Measurements from ENCODE around the gene KCNJ16. TPM values are rescaled to one million over a fixed set of nuclear protein-coding genes. Genes with fewer than 3 reads are reported as not detected.

The KCNJ16 gene
- total RNA-seq (2022; extraction: Qiagen RNA extraction; ENCODE audit: low read depth), result 0.03 to 0.17 TPM (median 0.10 TPM) in 4 of 5 replicates, not detected in the other

GRCh38 chr17:70074956-70075355, at the start of gene KCNJ16:
Gene KCNJ16, plus strand, starts transcription at chr17:70075225. Its CDS starts 56,863 bp downstream, at chr17:70132088.

GRCh38 chr17:70168977-70169708, 94.1 kb downstream of the KCNJ16 start, which contains the start of gene KCNJ2:
Gene KCNJ2, plus strand, starts transcription at chr17:70169532. Its CDS starts 5,508 bp downstream, at chr17:70175040.

Other genes starting within 250 kb of the KCNJ16 start
- gene KCNJ2, start 94.3 kb downstream of the KCNJ16 start, total RNA-seq (2022; extraction: Qiagen RNA extraction; ENCODE audit: low read depth), result 0.04 to 0.19 TPM (median 0.10 TPM) in 5 replicates

Data from A549 treated with CpdA at 1 μM for 4 hours (cell line).